ENCODE results near the gene TLNRD1.

The TLNRD1 gene

DNA sequence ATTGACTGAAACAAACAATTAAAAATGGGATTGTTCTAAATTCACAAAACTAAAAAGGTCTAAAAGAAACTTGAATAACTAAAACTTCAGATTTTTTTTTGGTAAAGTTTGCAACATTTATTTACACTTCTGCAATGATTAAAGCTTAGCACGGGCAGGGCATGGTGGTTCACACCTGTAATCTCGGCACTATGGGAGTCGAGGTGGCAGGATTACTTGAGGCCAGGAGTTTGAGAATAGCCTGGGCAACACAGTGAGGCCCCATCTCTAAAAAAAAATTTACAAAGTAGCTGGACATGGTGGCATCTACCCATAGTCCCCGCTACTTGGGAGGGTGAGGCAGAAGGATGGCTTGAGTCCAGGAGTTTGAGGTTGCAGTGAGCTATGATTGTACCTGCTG lies 31.6 kb downstream of the TLNRD1 start:
- Histone ChIP-seq H3K9ac (ENCODE audit: low read length) (no peak overlapping the region), H3K4me2 (ENCODE audit: low read length, poor library complexity, severe bottlenecking) (no peak overlapping the region), H3K79me1 (replicated peaks; ENCODE audit: low read length, poor library complexity, severe bottlenecking) (no peaks in the 10 kb centered on the region), H3K27me3 (ENCODE audit: control insufficient read depth in 1 of 2, insufficient read depth in 1 of 2, low read length in 2 of 2) (no peaks in the 10 kb centered on the region), H4K8ac (ENCODE audit: low read length) (no peak overlapping the region), H3K4ac (ENCODE audit: low read depth in 1 of 2, low read length in 2 of 2) (no peak overlapping the region), H3K9me3 (ENCODE audit: control insufficient read depth, low read length) (no peaks in the 10 kb centered on the region), H3K18ac (ENCODE audit: low read depth in 1 of 2, low read length in 2 of 2) (no peak overlapping the region), H3K23ac (ENCODE audit: low read length in 2 of 2) (no peak overlapping the region), H3K4me3 (ENCODE audit: insufficient read depth in 1 of 2, low read depth in 1 of 2, low read length in 2 of 2) (no peak overlapping the region), H2AK5ac (ENCODE audit: low read length, severe bottlenecking) (no peak overlapping the region), H3K27ac (ENCODE audit: low read length, poor library complexity, severe bottlenecking) (no peak overlapping the region), H4K91ac (ENCODE audit: low read length) (no peak overlapping the region), H2BK15ac (ENCODE audit: low read depth, poor library complexity, severe bottlenecking) (no peak overlapping the region), H3K4me1 (ENCODE audit: control insufficient read depth, insufficient read depth, low read depth, low read length) (no peaks in the 10 kb centered on the region), H2AFZ (ENCODE audit: low read depth, low read length) (no peak overlapping the region), H3K36me3 (ENCODE audit: control insufficient read depth in 1 of 2, insufficient read depth in 2 of 2, low read depth in 1 of 2, low read length in 2 of 2) (no peaks in the 10 kb centered on the region), H2BK120ac (ENCODE audit: low read depth, low read length) (no peak overlapping the region), H3K14ac (ENCODE audit: low read length in 2 of 2) (no peak overlapping the region), H2BK12ac (ENCODE audit: low read length in 2 of 2) (no peak overlapping the region), H2BK5ac (ENCODE audit: low read depth, low read length, poor library complexity, severe bottlenecking) (no peak overlapping the region)
- 87% methylated on average over 4 of the region's 4 CpGs for WGBS
- DNase-seq, result no peak

- no peaks in the 10 kb centered on the region for H3K9me3 ChIP-seq (ENCODE audit: control insufficient read depth, low read length)
- H2BK120ac ChIP-seq (ENCODE audit: low read depth, low read length), result no peak overlapping the region
- no peak overlapping the region for H3K9ac ChIP-seq (ENCODE audit: low read length)
- H3K4me1 ChIP-seq (ENCODE audit: control insufficient read depth, insufficient read depth, low read depth, low read length), result no peaks in the 10 kb centered on the region
- H3K23ac ChIP-seq (ENCODE audit: low read length in 2 of 2), result no peak overlapping the region
- no peaks in the 10 kb centered on the region for H3K36me3 ChIP-seq (ENCODE audit: control insufficient read depth in 1 of 2, insufficient read depth in 2 of 2, low read depth in 1 of 2, low read length in 2 of 2)
- no peak overlapping the region for H2BK5ac ChIP-seq (ENCODE audit: low read depth, low read length, poor library complexity, severe bottlenecking)
- H2AK5ac ChIP-seq (ENCODE audit: low read length, severe bottlenecking), result no peak overlapping the region
- H2AFZ ChIP-seq (ENCODE audit: low read depth, low read length), result no peak overlapping the region
- H3K4ac ChIP-seq (ENCODE audit: low read depth in 1 of 2, low read length in 2 of 2), result no peak overlapping the region
- 50% methylated on average over 1 of the region's 1 CpG for WGBS
- no peaks in the 10 kb centered on the region for H3K27me3 ChIP-seq (ENCODE audit: control insufficient read depth in 1 of 2, insufficient read depth in 1 of 2, low read length in 2 of 2)
- H3K4me3 ChIP-seq (ENCODE audit: insufficient read depth in 1 of 2, low read depth in 1 of 2, low read length in 2 of 2), result no peak overlapping the region
- no peak overlapping the region for H3K27ac ChIP-seq (ENCODE audit: low read length, poor library complexity, severe bottlenecking)
- no peak overlapping the region for H3K14ac ChIP-seq (ENCODE audit: low read length in 2 of 2)
- DNase-seq, result no peak
- no peaks in the 10 kb centered on the region for H3K79me1 ChIP-seq (replicated peaks; ENCODE audit: low read length, poor library complexity, severe bottlenecking)
- no peak overlapping the region for H2BK12ac ChIP-seq (ENCODE audit: low read length in 2 of 2)
- H3K4me2 ChIP-seq (ENCODE audit: low read length, poor library complexity, severe bottlenecking), result no peak overlapping the region
- H4K8ac ChIP-seq (ENCODE audit: low read length), result no peak overlapping the region
- no peak overlapping the region for H2BK15ac ChIP-seq (ENCODE audit: low read depth, poor library complexity, severe bottlenecking)
- H4K91ac ChIP-seq (ENCODE audit: low read length), result no peak overlapping the region
- no peak overlapping the region for H3K18ac ChIP-seq (ENCODE audit: low read depth in 1 of 2, low read length in 2 of 2)
These were observed 32.1 kb downstream of the TLNRD1 start for GRCh38 chr15:81032818-81033217.

- Histone ChIP-seq H2BK120ac (ENCODE audit: low read depth, low read length) (no peak overlapping the region), H3K18ac (ENCODE audit: low read depth in 1 of 2, low read length in 2 of 2) (no peak overlapping the region), H3K23ac (ENCODE audit: low read length in 2 of 2) (no peak overlapping the region), H3K9me3 (ENCODE audit: control insufficient read depth, low read length) (no peaks in the 10 kb centered on the region), H2AK5ac (ENCODE audit: low read length, severe bottlenecking) (no peak overlapping the region), H3K4ac (ENCODE audit: low read depth in 1 of 2, low read length in 2 of 2) (no peak overlapping the region), H3K4me3 (ENCODE audit: insufficient read depth in 1 of 2, low read depth in 1 of 2, low read length in 2 of 2) (no peak overlapping the region), H3K4me1 (ENCODE audit: control insufficient read depth, insufficient read depth, low read depth, low read length) (no peaks in the 10 kb centered on the region), H3K14ac (ENCODE audit: low read length in 2 of 2) (no peak overlapping the region), H4K8ac (ENCODE audit: low read length) (no peak overlapping the region), H3K9ac (ENCODE audit: low read length) (peak overlapping the region; percentile 16), H2BK15ac (ENCODE audit: low read depth, poor library complexity, severe bottlenecking) (no peak overlapping the region), H3K4me2 (ENCODE audit: low read length, poor library complexity, severe bottlenecking) (no peak overlapping the region), H3K27ac (ENCODE audit: low read length, poor library complexity, severe bottlenecking) (no peak overlapping the region), H2BK5ac (ENCODE audit: low read depth, low read length, poor library complexity, severe bottlenecking) (no peak overlapping the region), H3K27me3 (ENCODE audit: control insufficient read depth in 1 of 2, insufficient read depth in 1 of 2, low read length in 2 of 2) (no peaks in the 10 kb centered on the region), H4K91ac (ENCODE audit: low read length) (no peak overlapping the region), H2AFZ (ENCODE audit: low read depth, low read length) (no peak overlapping the region), H3K36me3 (ENCODE audit: control insufficient read depth in 1 of 2, insufficient read depth in 2 of 2, low read depth in 1 of 2, low read length in 2 of 2) (no peaks in the 10 kb centered on the region), H3K79me1 (replicated peaks; ENCODE audit: low read length, poor library complexity, severe bottlenecking) (no peaks in the 10 kb centered on the region), H2BK12ac (ENCODE audit: low read length in 2 of 2) (no peak overlapping the region)
- DNase-seq, result no peak
- 70% methylated on average over 2 of the region's 2 CpGs for WGBS
These were observed 32.8 kb downstream of the TLNRD1 start for GRCh38 chr15:81033508-81033907.

- WGBS, result 98% methylated on average over 11 of the region's 14 CpGs
- no peak overlapping the region for H4K8ac ChIP-seq (ENCODE audit: low read length)
These were observed 37.4 kb downstream of the TLNRD1 start for GRCh38 chr15:81037952-81038743.

More at GRCh38 chr15:81037952-81038743, 37.4 kb downstream of the TLNRD1 start:
- no peak overlapping the region for H3K23ac ChIP-seq (ENCODE audit: low read length in 2 of 2)
- H3K4ac ChIP-seq (ENCODE audit: low read depth in 1 of 2, low read length in 2 of 2), result no peak overlapping the region
- no peak overlapping the region for H3K27ac ChIP-seq (ENCODE audit: low read length, poor library complexity, severe bottlenecking)
- H2BK120ac ChIP-seq (ENCODE audit: low read depth, low read length), result no peak overlapping the region
- H3K4me1 ChIP-seq (ENCODE audit: control insufficient read depth, insufficient read depth, low read depth, low read length), result no peaks in the 10 kb centered on the region
- DNase-seq, result no peak
- no peak overlapping the region for H2BK5ac ChIP-seq (ENCODE audit: low read depth, low read length, poor library complexity, severe bottlenecking)
- H3K18ac ChIP-seq (ENCODE audit: low read depth in 1 of 2, low read length in 2 of 2), result no peak overlapping the region
- no peak overlapping the region for H3K4me2 ChIP-seq (ENCODE audit: low read length, poor library complexity, severe bottlenecking)
- H2AK5ac ChIP-seq (ENCODE audit: low read length, severe bottlenecking), result no peak overlapping the region
- H3K9ac ChIP-seq (ENCODE audit: low read length), result no peak overlapping the region
- no peak overlapping the region for H2BK12ac ChIP-seq (ENCODE audit: low read length in 2 of 2)
- no peaks in the 10 kb centered on the region for H3K36me3 ChIP-seq (ENCODE audit: control insufficient read depth in 1 of 2, insufficient read depth in 2 of 2, low read depth in 1 of 2, low read length in 2 of 2)
- H3K27me3 ChIP-seq (ENCODE audit: control insufficient read depth in 1 of 2, insufficient read depth in 1 of 2, low read length in 2 of 2), result no peaks in the 10 kb centered on the region
- no peak overlapping the region for H4K91ac ChIP-seq (ENCODE audit: low read length)
- H2AFZ ChIP-seq (ENCODE audit: low read depth, low read length), result no peak overlapping the region
- H3K9me3 ChIP-seq (ENCODE audit: control insufficient read depth, low read length), result no peaks in the 10 kb centered on the region
- H2BK15ac ChIP-seq (ENCODE audit: low read depth, poor library complexity, severe bottlenecking), result no peak overlapping the region
- no peak overlapping the region for H3K4me3 ChIP-seq (ENCODE audit: insufficient read depth in 1 of 2, low read depth in 1 of 2, low read length in 2 of 2)
- H3K14ac ChIP-seq (ENCODE audit: low read length in 2 of 2), result no peak overlapping the region
- no peaks in the 10 kb centered on the region for H3K79me1 ChIP-seq (replicated peaks; ENCODE audit: low read length, poor library complexity, severe bottlenecking)

Data from mesenchymal stem cell (in vitro differentiated cells and primary cell).